Stimulated activated CD4-positive, alpha-beta T cell treated with anti-CD3 and anti-CD28 coated beads, TNF-alpha, amount 100 ng/mL, for 48 hours (primary cell): ENCODE results near the gene SMURF2.
"Not testable (repeated sequence)": the region's sequence is repeated elsewhere in the genome, so short reads cannot be mapped to it uniquely, and the experiment has no call there.

Experiments used
- DNase-seq, 3 donors: peaks; one replicate each; pipeline ENCODE4 v3.0.0-alpha.2; 2020; ENCODE audit warnings: low read depth in 3 of 3

Gene SMURF2

GRCh38 chr17:64596988-64597387 is 65.1 kb downstream of the SMURF2 start:
- no peak for DNase-seq

DNA sequence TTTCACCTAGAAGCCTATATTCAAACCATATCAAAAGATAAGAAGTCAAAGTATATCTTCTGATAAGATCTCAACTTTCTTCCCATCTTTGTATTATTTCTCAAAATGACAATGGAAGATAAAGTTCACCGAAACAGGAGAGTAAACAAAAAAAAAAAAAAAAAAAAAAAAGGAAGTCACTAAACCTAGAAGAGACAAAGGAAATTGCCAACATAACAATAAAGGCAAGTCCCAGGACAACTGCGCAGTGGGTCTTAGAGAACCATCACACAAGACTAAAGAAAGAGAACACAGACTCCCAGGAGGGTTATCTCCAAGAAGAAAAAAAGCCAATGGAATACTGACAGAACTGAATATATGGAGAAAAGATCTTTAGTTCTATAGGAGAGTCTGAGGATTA is 65.7 kb downstream of the SMURF2 start:
- no peak for DNase-seq

DNA sequence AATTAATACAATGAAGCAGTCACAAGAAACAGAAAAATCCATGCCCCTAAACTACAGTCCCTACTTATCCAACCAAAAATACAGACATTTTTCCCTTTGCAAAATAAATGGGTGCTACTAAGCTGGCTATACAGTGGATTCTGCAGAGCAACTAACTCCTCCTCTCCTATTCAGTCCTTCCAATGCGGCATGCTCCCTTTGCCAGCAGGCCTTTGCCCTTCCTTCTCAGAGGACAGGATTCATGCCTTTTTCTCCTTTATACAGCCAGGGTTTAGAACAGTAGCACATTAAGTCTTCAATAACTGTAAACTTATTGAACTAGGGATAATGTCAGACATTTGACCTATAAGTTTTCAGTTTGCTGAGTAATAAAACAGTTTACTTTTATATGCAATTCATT is 70.2 kb downstream of the SMURF2 start:
- no peak for DNase-seq

DNA sequence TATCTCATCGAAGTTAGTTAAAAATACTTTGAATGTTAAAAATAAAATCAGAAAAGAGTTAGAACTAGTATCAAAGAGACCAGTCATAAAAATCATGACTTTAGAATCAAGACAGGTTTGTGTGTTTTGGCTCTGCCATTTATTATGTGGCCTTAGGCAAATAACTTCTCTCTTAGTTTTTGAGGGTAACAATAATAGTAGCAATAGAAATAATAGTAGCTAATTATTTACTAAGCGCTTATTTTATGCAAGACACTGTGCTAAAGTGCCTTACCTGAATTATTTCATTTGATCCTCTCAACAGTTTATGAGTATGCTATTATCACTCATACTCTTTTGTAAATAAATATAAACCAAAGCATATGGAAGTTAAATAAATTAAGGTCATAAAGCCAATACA is 77.0 kb downstream of the SMURF2 start:
- DNase-seq = no peak

DNA sequence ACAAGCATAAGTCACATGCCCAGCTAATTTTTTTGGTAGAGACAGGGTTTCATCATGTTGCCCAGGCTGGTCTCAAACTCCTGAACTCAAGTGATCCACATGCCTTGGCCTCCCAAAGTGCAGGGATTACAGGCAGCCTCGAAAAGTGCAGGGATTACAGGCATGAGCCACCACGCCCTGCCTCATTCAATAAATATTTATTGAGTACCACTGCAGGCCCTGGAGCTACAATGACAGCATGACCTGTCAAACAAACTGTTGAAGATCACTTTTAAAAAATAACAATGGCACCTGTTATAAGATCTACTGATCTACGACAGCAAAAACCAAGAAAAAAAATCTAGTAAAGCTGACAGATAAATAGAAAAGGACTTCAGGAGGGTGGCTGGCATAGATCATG is 79.1 kb downstream of the SMURF2 start:
- no peak for DNase-seq

GRCh38 chr17:64580384-64581315 is 81.5 kb downstream of the SMURF2 start:
- DNase-seq = no peak

DNA sequence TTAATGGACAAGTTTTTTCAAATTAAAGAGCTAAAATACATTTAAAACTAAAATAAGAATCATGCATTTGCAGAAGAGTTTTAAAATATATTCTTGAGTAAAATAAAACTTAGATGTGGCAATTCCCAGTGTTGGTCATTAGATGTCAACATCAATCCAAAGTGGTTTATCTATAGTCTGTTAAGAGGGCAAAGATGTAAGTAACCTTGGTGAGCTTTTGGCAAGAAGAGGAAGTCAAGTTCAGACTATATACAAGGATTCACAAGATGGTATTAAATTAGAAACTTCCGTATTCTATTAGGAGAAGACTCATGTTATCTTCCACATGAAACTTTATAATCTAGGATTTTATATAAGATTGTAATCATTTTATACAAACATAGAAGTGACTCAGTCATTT is 82.2 kb downstream of the SMURF2 start:
- no peak for DNase-seq

GRCh38 chr17:64577025-64577424 is 85.1 kb downstream of the SMURF2 start:
- DNase-seq = not testable (repeated sequence)

- no peak for DNase-seq
These were observed 86.7 kb downstream of the SMURF2 start for GRCh38 chr17:64575431-64575830.

GRCh38 chr17:64574646-64575045 is 87.5 kb downstream of the SMURF2 start:
- no peak for DNase-seq

GRCh38 chr17:64573214-64573613 is 88.9 kb downstream of the SMURF2 start:
- no peak for DNase-seq

DNA sequence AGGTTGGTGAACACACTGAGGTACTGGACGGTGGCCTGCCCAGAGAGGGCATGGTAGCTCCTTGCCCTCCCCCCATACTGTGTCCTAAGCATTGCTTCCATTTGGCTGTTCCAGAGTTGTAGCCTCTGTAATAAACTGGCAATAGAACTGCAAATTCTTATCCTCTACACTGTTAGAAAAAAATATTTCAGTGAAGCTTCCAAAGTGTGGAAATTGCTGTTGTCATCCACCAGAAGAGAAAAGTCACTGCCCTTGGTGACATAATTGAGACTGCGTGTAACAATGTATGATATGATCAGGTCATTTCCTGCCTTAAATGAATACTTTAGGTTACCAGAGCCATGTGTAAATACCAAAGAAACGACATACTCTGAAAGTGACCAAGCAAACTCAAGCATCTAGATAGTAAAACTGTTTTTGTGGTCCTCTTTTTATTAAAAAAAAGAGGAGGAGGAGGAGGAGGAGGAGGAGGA is 89.4 kb downstream of the SMURF2 start:
- no peak for DNase-seq

DNA sequence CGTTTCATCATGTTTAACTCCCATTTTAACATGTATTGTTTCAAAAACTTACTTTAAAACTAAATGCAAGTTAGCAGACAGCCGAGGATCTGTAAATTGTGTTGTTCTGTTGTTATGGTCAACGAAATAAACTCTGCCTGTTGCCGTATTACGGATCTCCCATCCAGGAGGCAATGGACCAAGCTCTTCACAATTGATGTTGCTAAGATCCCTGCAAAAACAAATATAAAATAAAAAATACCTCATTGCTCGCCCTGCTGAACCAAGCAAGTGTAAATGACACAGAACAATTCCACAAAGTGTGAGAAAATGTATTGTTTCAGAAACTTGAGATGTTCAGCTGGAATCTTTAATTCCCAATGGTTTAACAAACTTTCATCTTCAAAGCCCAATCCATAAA is 90.4 kb downstream of the SMURF2 start:
- DNase-seq = no peak

DNA sequence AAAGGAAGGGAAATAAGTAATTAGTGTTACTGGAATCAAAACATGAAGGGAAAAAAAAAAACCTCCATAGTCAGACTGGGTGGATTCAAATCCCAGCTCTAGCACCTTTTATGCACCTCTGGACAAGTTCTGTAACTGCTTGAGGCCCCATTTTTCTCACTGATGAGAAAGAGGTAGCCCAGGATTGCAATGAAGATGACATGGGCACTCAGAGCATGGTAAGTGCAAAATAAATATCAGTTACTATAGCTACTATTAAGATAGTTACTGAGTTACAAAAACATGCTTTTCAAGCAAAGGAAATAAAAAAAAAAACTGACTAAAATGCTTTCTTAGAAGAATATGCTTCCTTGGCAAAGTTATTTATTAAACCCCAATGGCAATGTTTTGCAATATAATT is 96.5 kb downstream of the SMURF2 start:
- DNase-seq = no peak

GRCh38 chr17:64564098-64564497 is 98.0 kb downstream of the SMURF2 start:
- no peak for DNase-seq

DNA sequence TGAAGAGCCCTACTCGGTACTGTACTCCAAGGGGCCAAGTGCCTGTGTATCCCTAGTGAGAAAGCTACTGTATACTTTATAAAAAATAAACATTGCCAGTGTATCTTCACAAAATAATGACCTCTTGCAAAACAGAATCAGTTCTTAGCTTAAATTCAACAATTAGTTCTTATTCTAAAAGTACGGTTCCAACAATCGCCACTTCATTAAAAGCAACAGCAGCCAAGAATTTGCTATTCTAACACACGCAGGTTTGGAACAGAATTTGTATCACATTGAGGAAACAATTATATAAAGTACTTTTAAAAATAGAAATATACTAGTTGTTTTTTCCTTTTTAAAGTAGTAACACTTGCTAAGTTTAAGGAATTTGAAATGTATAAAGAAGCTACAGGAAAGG is 106.8 kb downstream of the SMURF2 start:
- no peak for DNase-seq

- DNase-seq = no peak
These were observed 108.0 kb downstream of the SMURF2 start for GRCh38 chr17:64554028-64554637.

- no peak for DNase-seq
These were observed 110.6 kb downstream of the SMURF2 start for GRCh38 chr17:64551461-64551860.

GRCh38 chr17:64547319-64547718 is 114.8 kb downstream of the SMURF2 start:
- DNase-seq = no peak

DNA sequence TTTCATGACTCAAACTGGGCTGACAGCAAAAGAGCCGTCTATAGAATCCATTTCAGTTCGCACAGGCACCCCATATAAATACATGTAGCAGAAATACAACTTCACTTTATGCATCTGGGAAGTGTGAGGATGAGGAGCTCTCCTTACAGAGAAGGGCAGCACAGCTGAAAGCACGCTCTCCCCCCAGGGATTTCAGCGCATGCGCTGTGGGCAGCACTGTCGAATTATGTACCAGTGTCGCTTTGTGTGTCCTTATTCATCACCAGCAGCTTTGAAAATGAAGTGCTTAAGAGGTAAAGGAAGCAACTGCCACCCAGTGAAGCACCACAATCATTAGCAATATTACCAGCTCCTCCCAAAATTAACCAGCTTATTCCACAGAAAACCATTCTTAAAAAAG is 115.4 kb downstream of the SMURF2 start:
- no peak for DNase-seq

DNA sequence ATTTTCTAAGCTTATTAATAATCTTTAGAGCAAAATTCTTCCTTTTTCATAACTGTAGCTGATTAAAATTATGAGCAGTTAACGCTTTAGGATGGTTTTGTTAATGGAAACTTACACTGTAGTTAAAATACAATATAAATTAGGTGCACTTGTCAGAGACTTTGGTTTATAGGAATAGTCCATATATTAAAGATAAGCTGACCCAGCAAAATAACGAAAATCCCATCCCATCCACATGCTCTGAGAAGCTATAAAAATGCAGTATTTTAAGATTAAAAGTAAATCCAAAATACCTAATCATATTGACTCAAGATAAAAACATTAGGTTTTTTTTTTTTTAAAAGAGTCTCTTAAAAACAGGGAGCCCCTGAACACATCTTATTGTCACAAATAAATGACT is 117.4 kb downstream of the SMURF2 start:
- no peak for DNase-seq

DNA sequence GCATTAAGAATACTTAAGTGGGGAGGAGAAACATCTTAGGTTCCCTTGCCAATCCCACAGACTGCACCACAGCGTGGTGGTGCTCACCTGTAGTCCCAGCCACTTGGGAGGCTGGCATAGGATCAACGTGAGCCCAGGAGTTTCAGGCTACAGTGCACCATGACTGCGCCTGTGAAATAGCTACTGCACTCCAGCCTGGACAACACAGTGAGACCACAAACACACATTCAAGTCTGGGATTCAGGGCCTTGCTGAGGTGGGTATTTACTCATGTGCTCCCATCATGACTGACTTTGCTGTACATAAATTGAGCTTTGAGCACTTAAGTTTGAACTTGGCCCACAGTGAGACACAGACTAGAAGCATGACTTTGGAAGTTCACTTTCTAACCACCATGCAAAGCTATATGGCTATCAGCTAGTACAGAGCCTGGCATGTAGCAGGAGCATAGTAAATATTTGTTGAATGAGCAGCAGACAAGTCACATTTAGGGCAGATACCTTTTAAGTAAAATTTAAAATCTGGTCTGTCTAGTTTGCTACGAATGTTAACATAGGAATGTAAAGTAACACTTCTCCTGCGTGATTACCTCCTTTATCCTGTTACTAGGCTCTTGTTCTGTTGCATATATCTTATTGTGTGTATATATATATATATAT is 121.9 kb downstream of the SMURF2 start:
- no peak for DNase-seq
